Measurements from ENCODE around the gene IL10RB. TPM values are rescaled to one million over a fixed set of nuclear protein-coding genes. Genes with fewer than 3 reads are reported as not detected.
"Not testable (repeated sequence)": the region's sequence is repeated elsewhere in the genome, so short reads cannot be mapped to it uniquely, and the experiment has no call there.

Gene IL10RB
- 10 to 100 TPM; 30.9 to 90.6 (median 44.0) TPM for polyA plus RNA-seq
- long read RNA-seq, donor 1, transcript IL10RB-201 (7 exons, 1,963 nt), result major isoform, 55 of 131 reads
- long read RNA-seq, donor 1, partial matches to known transcripts, result 73 of 131 reads
- long read RNA-seq, donor 1, other reads (novel, unspliced or antisense), result 0 of 131 reads
- long read RNA-seq, donor 2, transcript IL10RB-201 (7 exons, 1,963 nt), result major isoform, 12 of 14 reads
- long read RNA-seq, donor 2, partial matches to known transcripts, result 0 of 14 reads
- long read RNA-seq, donor 2, other reads (novel, unspliced or antisense), result 0 of 14 reads
- long read RNA-seq, donor 3, transcript IL10RB-201 (7 exons, 1,963 nt), result major isoform, 12 of 13 reads
- long read RNA-seq, donor 3, partial matches to known transcripts, result 0 of 13 reads
- long read RNA-seq, donor 3, other reads (novel, unspliced or antisense), result 0 of 13 reads
- long read RNA-seq, donor 4, result 0 reads
- long read RNA-seq, donor 5, transcript IL10RB-201 (7 exons, 1,963 nt), result major isoform, 5 of 5 reads
- long read RNA-seq, donor 5, partial matches to known transcripts, result 0 of 5 reads
- long read RNA-seq, donor 5, other reads (novel, unspliced or antisense), result 0 of 5 reads
- long read RNA-seq, donor 6, transcript IL10RB-201 (7 exons, 1,963 nt), result major isoform, 26 of 68 reads
- long read RNA-seq, donor 6, partial matches to known transcripts, result 41 of 68 reads
- long read RNA-seq, donor 6, other reads (novel, unspliced or antisense), result 0 of 68 reads
- long read RNA-seq, donor 7, transcript IL10RB-201 (7 exons, 1,963 nt), result major isoform, 7 of 7 reads
- long read RNA-seq, donor 7, partial matches to known transcripts, result 0 of 7 reads
- long read RNA-seq, donor 7, other reads (novel, unspliced or antisense), result 0 of 7 reads
- long read RNA-seq, donor 8, partial matches to known transcripts, result 0 of 1 reads
- long read RNA-seq, donor 8, other reads (novel, unspliced or antisense), result 0 of 1 reads
- long read RNA-seq, donor 9, transcript IL10RB-201 (7 exons, 1,963 nt), result major isoform, 7 of 7 reads
- long read RNA-seq, donor 9, partial matches to known transcripts, result 0 of 7 reads
- long read RNA-seq, donor 9, other reads (novel, unspliced or antisense), result 0 of 7 reads
- long read RNA-seq, donor 10, transcript IL10RB-201 (7 exons, 1,963 nt), result major isoform, 38 of 39 reads
- long read RNA-seq, donor 10, partial matches to known transcripts, result 0 of 39 reads
- long read RNA-seq, donor 10, other reads (novel, unspliced or antisense), result 0 of 39 reads

- peaks cover 0 to 50% (median 9%) of the 10 kb centered on the region in 3 donors for H3K36me3 ChIP-seq (ENCODE audit: control insufficient read depth in 3 of 3, insufficient read depth in 2 of 3, low read depth in 1 of 3, low read length in 3 of 3)
- FAIRE-seq (no peak), DNase-seq (peak; percentile 81 to 91)
- H3K27ac ChIP-seq (ENCODE audit: low read depth in 1 of 3, low read length in 2 of 3), result peak within 1 kb of the TSS; percentile 70 to 96 (median 94)
- WGBS, 3 donors, result 1 to 3% (median 1%) methylated on average over 38 to 60 of the region's 60 CpGs
- H3K27me3 ChIP-seq (ENCODE audit: control insufficient read depth in 3 of 3, insufficient read depth in 3 of 3, low read length in 3 of 3), result no peaks in the 10 kb centered on the region
- H3K4me1 ChIP-seq (ENCODE audit: control insufficient read depth in 3 of 3, insufficient read depth in 2 of 3, low read depth in 1 of 3, low read length in 2 of 3), result peaks cover 4 to 26% (median 17%) of the 10 kb centered on the region in 3 donors
- no peaks in the 10 kb centered on the region for H3K9me3 ChIP-seq (ENCODE audit: control insufficient read depth in 2 of 2, insufficient read depth in 1 of 2, low read depth in 1 of 2, low read length in 1 of 2)
- peak within 1 kb of the TSS; percentile 84 to 99 (median 86) for H3K4me3 ChIP-seq (ENCODE audit: low read depth in 1 of 3, low read length in 3 of 3)
Measured at GRCh38 chr21:33266050-33266788, at the start of gene IL10RB. Gene IL10RB (plus strand): TSS chr21:33266367. CDS start chr21:33266466, 99 bp downstream.

- 92 to 95% (median 92%) methylated on average over 2 of the region's 2 CpGs for WGBS, 3 donors
- H3K36me3 ChIP-seq (ENCODE audit: control insufficient read depth in 3 of 3, insufficient read depth in 2 of 3, low read depth in 1 of 3, low read length in 3 of 3), result no peaks in the 10 kb centered on the region
- H3K9me3 ChIP-seq (ENCODE audit: control insufficient read depth in 2 of 2, insufficient read depth in 1 of 2, low read depth in 1 of 2, low read length in 1 of 2), result peaks cover 0 to 2% of the 10 kb centered on the region in 2 donors
- DNase-seq, result no peak
- no peak for FAIRE-seq
- H3K27ac ChIP-seq (ENCODE audit: low read depth in 1 of 3, low read length in 2 of 3), result peak overlapping the region in 1 of 3 donors; percentile 18
- no peak overlapping the region for H3K4me3 ChIP-seq (ENCODE audit: low read depth in 1 of 3, low read length in 3 of 3)
- no peaks in the 10 kb centered on the region for H3K27me3 ChIP-seq (ENCODE audit: control insufficient read depth in 3 of 3, insufficient read depth in 3 of 3, low read length in 3 of 3)
- H3K4me1 ChIP-seq (ENCODE audit: control insufficient read depth in 3 of 3, insufficient read depth in 2 of 3, low read depth in 1 of 3, low read length in 2 of 3), result peaks cover 0 to 25% (median 3%) of the 10 kb centered on the region in 3 donors
Measured at GRCh38 chr21:33217138-33217520, 49.0 kb upstream of the IL10RB start.

- DNase-seq, result no peak
- Histone ChIP-seq H3K4me3 (ENCODE audit: low read depth in 1 of 3, low read length in 3 of 3) (no peak overlapping the region), H3K9me3 (ENCODE audit: control insufficient read depth in 2 of 2, insufficient read depth in 1 of 2, low read depth in 1 of 2, low read length in 1 of 2) (peaks cover 0 to 3% of the 10 kb centered on the region in 2 donors), H3K27ac (ENCODE audit: low read depth in 1 of 3, low read length in 2 of 3) (no peak overlapping the region), H3K27me3 (ENCODE audit: control insufficient read depth in 3 of 3, insufficient read depth in 3 of 3, low read length in 3 of 3) (no peaks in the 10 kb centered on the region), H3K4me1 (ENCODE audit: control insufficient read depth in 3 of 3, insufficient read depth in 2 of 3, low read depth in 1 of 3, low read length in 2 of 3) (peaks cover 0 to 20% (median 0%) of the 10 kb centered on the region in 3 donors), H3K36me3 (ENCODE audit: control insufficient read depth in 3 of 3, insufficient read depth in 2 of 3, low read depth in 1 of 3, low read length in 3 of 3) (no peaks in the 10 kb centered on the region)
- WGBS, 3 donors, result 93 to 95% (median 94%) methylated on average over 3 of the region's 3 CpGs
- no peak for FAIRE-seq
Measured at GRCh38 chr21:33219300-33219699, 46.9 kb upstream of the IL10RB start.

- Histone ChIP-seq H3K36me3 (ENCODE audit: control insufficient read depth in 3 of 3, insufficient read depth in 2 of 3, low read depth in 1 of 3, low read length in 3 of 3) (no peaks in the 10 kb centered on the region), H3K27ac (ENCODE audit: low read depth in 1 of 3, low read length in 2 of 3) (no peak overlapping the region), H3K4me1 (ENCODE audit: control insufficient read depth in 3 of 3, insufficient read depth in 2 of 3, low read depth in 1 of 3, low read length in 2 of 3) (peaks cover 0 to 20% (median 0%) of the 10 kb centered on the region in 3 donors), H3K9me3 (ENCODE audit: control insufficient read depth in 2 of 2, insufficient read depth in 1 of 2, low read depth in 1 of 2, low read length in 1 of 2) (peaks cover 0 to 3% of the 10 kb centered on the region in 2 donors), H3K27me3 (ENCODE audit: control insufficient read depth in 3 of 3, insufficient read depth in 3 of 3, low read length in 3 of 3) (no peaks in the 10 kb centered on the region), H3K4me3 (ENCODE audit: low read depth in 1 of 3, low read length in 3 of 3) (no peak overlapping the region)
- FAIRE-seq (no peak), DNase-seq (no peak)
- 87 to 91% (median 87%) methylated on average over 3 of the region's 3 CpGs for WGBS, 3 donors
Measured at GRCh38 chr21:33219954-33220353, 46.2 kb upstream of the IL10RB start.

- H3K9me3 ChIP-seq (ENCODE audit: control insufficient read depth in 2 of 2, insufficient read depth in 1 of 2, low read depth in 1 of 2, low read length in 1 of 2); FAIRE-seq; H3K4me3 ChIP-seq (ENCODE audit: low read depth in 1 of 3, low read length in 3 of 3); DNase-seq; H3K36me3 ChIP-seq (ENCODE audit: control insufficient read depth in 3 of 3, insufficient read depth in 2 of 3, low read depth in 1 of 3, low read length in 3 of 3); H3K27me3 ChIP-seq (ENCODE audit: control insufficient read depth in 3 of 3, insufficient read depth in 3 of 3, low read length in 3 of 3): not testable (repeated sequence)
- peak overlapping the region in 1 of 3 donors; percentile 85 for H3K27ac ChIP-seq (ENCODE audit: low read depth in 1 of 3, low read length in 2 of 3)
- 88 to 93% (median 92%) methylated on average over 3 of the region's 3 CpGs for WGBS, 3 donors
- peaks cover 0 to 34% (median 0%) of the 10 kb centered on the region in 3 donors for H3K4me1 ChIP-seq (ENCODE audit: control insufficient read depth in 3 of 3, insufficient read depth in 2 of 3, low read depth in 1 of 3, low read length in 2 of 3)
Measured at GRCh38 chr21:33225376-33225775, 40.8 kb upstream of the IL10RB start.

GRCh38 chr21:33228455-33228854, 37.7 kb upstream of the IL10RB start:
- Histone ChIP-seq H3K36me3 (ENCODE audit: control insufficient read depth in 3 of 3, insufficient read depth in 2 of 3, low read depth in 1 of 3, low read length in 3 of 3) (peaks cover 0 to 3% (median 0%) of the 10 kb centered on the region in 3 donors), H3K27me3 (ENCODE audit: control insufficient read depth in 3 of 3, insufficient read depth in 3 of 3, low read length in 3 of 3) (no peaks in the 10 kb centered on the region), H3K4me1 (ENCODE audit: control insufficient read depth in 3 of 3, insufficient read depth in 2 of 3, low read depth in 1 of 3, low read length in 2 of 3) (peaks cover 0 to 42% (median 2%) of the 10 kb centered on the region in 3 donors), H3K9me3 (ENCODE audit: control insufficient read depth in 2 of 2, insufficient read depth in 1 of 2, low read depth in 1 of 2, low read length in 1 of 2) (no peaks in the 10 kb centered on the region), H3K4me3 (ENCODE audit: low read depth in 1 of 3, low read length in 3 of 3) (no peak overlapping the region), H3K27ac (ENCODE audit: low read depth in 1 of 3, low read length in 2 of 3) (no peak overlapping the region)
- no peak for DNase-seq
- no peak for FAIRE-seq
- 55 to 74% (median 60%) methylated on average over 3 of the region's 3 CpGs for WGBS, 3 donors

GRCh38 chr21:33229099-33229783, 36.9 kb upstream of the IL10RB start:
- Histone ChIP-seq H3K27me3 (ENCODE audit: control insufficient read depth in 3 of 3, insufficient read depth in 3 of 3, low read length in 3 of 3) (no peaks in the 10 kb centered on the region), H3K4me3 (ENCODE audit: low read depth in 1 of 3, low read length in 3 of 3) (peak overlapping the region in 2 of 3 donors; percentile 46 to 98), H3K36me3 (ENCODE audit: control insufficient read depth in 3 of 3, insufficient read depth in 2 of 3, low read depth in 1 of 3, low read length in 3 of 3) (peaks cover 0 to 3% (median 0%) of the 10 kb centered on the region in 3 donors), H3K9me3 (ENCODE audit: control insufficient read depth in 2 of 2, insufficient read depth in 1 of 2, low read depth in 1 of 2, low read length in 1 of 2) (no peaks in the 10 kb centered on the region), H3K27ac (ENCODE audit: low read depth in 1 of 3, low read length in 2 of 3) (peak overlapping the region in 2 of 3 donors; percentile 70 to 75), H3K4me1 (ENCODE audit: control insufficient read depth in 3 of 3, insufficient read depth in 2 of 3, low read depth in 1 of 3, low read length in 2 of 3) (peaks cover 0 to 42% (median 2%) of the 10 kb centered on the region in 3 donors)
- WGBS, 3 donors, result 39 to 42% (median 40%) methylated on average over 18 of the region's 18 CpGs
- no peak for DNase-seq
- no peak for FAIRE-seq

Data from small intestine (tissue), 16 donors.